GM21381 (cell line): ENCODE data around the gene DLG2.

ENCODE experiments used
- ATAC-seq: cut with Tn5 transposase; IDR thresholded peaks from one replicate; pipeline ENCODE4 v1.9.1; 2021; ENCODE audit warnings: mild to moderate bottlenecking, moderate library complexity; ENCODE audit not compliant: unreplicated experiment

DLG2 gene

GRCh38 chr11:84930863-84931262 lies 696.3 kb downstream of the DLG2 start:
- no peak for ATAC-seq

- ATAC-seq: no peak
Measured at GRCh38 chr11:84929738-84930137, 697.4 kb downstream of the DLG2 start.

GRCh38 chr11:84924154-84924692 lies 702.9 kb downstream of the DLG2 start:
- no peak for ATAC-seq

- ATAC-seq: no peak
Measured at GRCh38 chr11:84923489-84923888, 703.7 kb downstream of the DLG2 start.

- no peak for ATAC-seq
Measured at GRCh38 chr11:84922836-84923235, 704.3 kb downstream of the DLG2 start.

- no peak for ATAC-seq
Measured at GRCh38 chr11:84922212-84922805, 704.8 kb downstream of the DLG2 start.

GRCh38 chr11:84914511-84914910 lies 712.6 kb downstream of the DLG2 start:
- ATAC-seq: no peak

- ATAC-seq: no peak
Measured at GRCh38 chr11:84909740-84910139, 717.4 kb downstream of the DLG2 start.

- no peak for ATAC-seq
Measured at GRCh38 chr11:84906995-84907394, 720.1 kb downstream of the DLG2 start.

GRCh38 chr11:84905411-84905810 lies 721.7 kb downstream of the DLG2 start:
- no peak for ATAC-seq

- ATAC-seq: no peak
Measured at GRCh38 chr11:84902445-84902844, 724.7 kb downstream of the DLG2 start.

- no peak for ATAC-seq
Measured at GRCh38 chr11:84901991-84902390, 725.2 kb downstream of the DLG2 start.

GRCh38 chr11:84899740-84900139 lies 727.4 kb downstream of the DLG2 start:
- no peak for ATAC-seq

- no peak for ATAC-seq
Measured at GRCh38 chr11:84899134-84899533, 728.0 kb downstream of the DLG2 start.

GRCh38 chr11:84894666-84895065 lies 732.5 kb downstream of the DLG2 start:
- ATAC-seq: no peak

- ATAC-seq: no peak
Measured at GRCh38 chr11:84890676-84891075, 736.5 kb downstream of the DLG2 start.

- ATAC-seq: no peak
Measured at GRCh38 chr11:84889556-84889955, 737.6 kb downstream of the DLG2 start.

GRCh38 chr11:84887055-84887629 lies 740.0 kb downstream of the DLG2 start:
- ATAC-seq: no peak

GRCh38 chr11:84886344-84886743 lies 740.8 kb downstream of the DLG2 start:
- ATAC-seq: no peak

GRCh38 chr11:84884836-84885235 lies 742.3 kb downstream of the DLG2 start:
- no peak for ATAC-seq

GRCh38 chr11:84882056-84882455 lies 745.1 kb downstream of the DLG2 start:
- no peak for ATAC-seq

- no peak for ATAC-seq
Measured at GRCh38 chr11:84871116-84871515, 756.0 kb downstream of the DLG2 start.

GRCh38 chr11:84870486-84870885 lies 756.7 kb downstream of the DLG2 start:
- ATAC-seq: no peak
